ENCODE results near the gene SHANK1. TPM values are rescaled to one million over a fixed set of nuclear protein-coding genes. Genes with fewer than 3 reads are reported as not detected.

Gene SHANK1
- total RNA-seq, 4 donors from 2014 or later, result 1.0 TPM; not detected in 3

DNA sequence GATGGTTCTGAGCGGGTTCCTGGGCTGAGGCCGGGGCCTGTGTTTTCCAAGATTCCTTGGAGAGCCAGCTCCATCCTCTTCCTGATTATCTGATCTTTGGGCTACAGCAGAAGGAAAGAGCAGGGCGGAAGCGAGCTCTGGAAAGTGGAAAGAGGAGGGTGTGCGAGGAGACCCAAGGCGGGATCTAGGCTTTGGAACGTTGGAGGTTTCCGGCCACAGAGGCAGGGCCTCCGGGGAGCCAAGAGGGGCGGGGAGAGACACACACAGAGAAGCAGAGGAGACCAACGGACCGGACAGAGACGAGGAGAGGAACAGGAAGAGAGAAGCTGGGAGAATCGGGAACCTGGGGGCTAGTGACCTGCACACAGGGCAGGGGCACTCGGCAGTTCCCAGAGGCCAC lies 3.5 kb upstream of the SHANK1 start, which contains the start of gene CLEC11A:
Gene CLEC11A, plus strand, starts transcription at position 296 of the 400 bp plus-strand sequence. CDS start 162 bp downstream, outside the sequence.
- TF ChIP-seq, protein P1, sequence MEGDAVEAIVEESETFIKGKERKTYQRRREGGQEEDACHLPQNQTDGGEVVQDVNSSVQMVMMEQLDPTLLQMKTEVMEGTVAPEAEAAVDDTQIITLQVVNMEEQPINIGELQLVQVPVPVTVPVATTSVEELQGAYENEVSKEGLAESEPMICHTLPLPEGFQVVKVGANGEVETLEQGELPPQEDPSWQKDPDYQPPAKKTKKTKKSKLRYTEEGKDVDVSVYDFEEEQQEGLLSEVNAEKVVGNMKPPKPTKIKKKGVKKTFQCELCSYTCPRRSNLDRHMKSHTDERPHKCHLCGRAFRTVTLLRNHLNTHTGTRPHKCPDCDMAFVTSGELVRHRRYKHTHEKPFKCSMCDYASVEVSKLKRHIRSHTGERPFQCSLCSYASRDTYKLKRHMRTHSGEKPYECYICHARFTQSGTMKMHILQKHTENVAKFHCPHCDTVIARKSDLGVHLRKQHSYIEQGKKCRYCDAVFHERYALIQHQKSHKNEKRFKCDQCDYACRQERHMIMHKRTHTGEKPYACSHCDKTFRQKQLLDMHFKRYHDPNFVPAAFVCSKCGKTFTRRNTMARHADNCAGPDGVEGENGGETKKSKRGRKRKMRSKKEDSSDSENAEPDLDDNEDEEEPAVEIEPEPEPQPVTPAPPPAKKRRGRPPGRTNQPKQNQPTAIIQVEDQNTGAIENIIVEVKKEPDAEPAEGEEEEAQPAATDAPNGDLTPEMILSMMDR (IDR thresholded peaks at IDR 0.05; ENCODE audit: low read depth), result no peak

DNA sequence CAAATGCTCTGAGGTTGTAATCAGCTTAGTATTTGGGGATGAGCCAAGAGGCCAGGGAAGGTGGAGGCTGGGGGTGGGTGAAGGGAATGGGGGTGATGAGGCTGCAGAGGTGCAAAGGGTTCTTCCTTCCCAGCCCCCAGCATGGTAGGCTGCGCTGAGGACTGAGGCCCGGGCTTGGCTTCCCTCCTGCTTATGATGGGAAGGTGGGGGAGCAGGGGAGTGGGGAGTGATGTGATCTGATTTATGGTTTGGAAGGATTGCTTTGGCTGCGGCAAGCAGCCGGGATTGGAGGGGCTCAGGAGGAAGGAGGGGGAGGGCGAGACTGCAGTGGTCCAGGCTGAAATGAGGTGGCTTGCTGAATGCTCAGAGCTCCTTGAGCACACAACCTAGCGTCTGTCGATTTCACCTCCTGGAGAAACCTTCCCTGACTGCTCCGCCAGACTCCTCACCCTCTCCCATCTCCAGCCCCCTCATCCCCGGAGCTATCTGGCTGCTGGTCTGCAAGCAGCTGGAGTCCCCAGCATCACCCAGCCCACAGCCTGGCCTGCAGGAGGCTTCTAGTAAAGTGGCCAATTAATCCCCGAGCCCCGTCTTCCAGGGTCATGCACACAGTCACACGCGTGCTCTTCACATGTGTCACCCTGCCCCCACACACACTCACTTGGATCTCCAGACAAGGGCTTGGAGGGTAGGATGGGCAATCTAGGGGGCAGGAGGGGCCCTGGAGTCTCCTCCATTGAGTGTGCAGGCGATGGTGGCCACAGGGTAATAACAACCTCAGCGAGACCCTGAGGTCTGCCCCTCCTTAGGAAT lies 2.8 kb upstream of the SHANK1 start:
- TF ChIP-seq, protein P1 (IDR thresholded peaks at IDR 0.05; ENCODE audit: low read depth), result no peak

DNA sequence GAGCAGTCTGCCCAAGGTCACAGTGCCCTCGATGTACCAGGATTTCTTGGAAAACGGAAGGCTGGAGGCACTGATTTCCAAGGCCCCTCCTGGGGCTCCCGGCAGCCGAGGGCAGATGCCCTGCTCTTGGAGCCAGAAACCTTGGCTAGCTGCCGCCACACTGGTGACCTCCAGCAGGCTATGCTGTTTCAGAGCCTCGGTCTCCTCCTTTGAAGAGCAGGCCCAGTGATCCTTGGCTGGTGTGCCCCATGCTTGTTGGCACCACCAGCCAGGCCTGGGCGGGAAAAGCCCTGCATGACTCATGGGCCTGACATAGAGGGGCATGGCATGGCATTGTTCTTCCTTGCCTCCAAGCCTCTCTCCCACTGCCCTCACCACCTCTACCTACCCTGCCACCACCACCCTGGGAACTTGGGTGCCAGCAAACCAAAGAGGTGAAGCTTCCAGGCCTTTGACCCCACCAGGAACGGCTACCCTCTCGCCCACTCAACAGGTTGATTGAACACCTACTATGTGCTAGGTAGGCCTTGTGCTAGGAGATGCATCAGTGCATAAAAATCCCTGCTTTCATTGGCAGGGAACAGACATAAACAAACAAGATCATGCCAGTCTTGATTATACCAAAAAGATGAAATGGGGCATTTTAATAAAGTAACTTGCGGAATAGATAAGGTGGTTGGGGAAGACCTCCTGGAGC lies 2.0 kb upstream of the SHANK1 start:
- TF ChIP-seq, protein P1 (IDR thresholded peaks at IDR 0.05; ENCODE audit: low read depth), result no peak

DNA sequence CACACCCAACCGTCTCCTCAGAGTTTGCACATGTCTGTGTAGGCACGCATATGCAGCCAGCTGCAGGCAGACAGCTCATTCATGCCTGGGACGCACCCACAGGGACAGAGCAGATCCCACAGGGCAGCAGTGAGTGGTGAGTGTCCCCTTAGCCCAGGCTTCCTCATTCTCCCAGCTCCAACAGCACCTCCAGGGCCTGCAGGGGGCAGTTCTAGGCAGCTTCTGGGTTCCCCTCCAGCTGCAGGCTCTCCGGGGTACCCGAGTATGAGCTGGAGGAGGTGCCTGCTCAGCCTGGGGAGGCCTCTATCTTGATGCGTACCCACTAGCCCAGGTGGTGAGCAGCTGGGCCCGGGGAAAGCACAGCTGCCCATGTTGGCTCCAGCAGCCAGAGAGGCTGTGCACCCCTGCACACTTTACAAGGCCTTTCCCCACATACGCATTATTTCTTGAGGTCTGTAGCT lies 1.3 kb upstream of the SHANK1 start:
- TF ChIP-seq, protein P1 (IDR thresholded peaks at IDR 0.05; ENCODE audit: low read depth), result no peak

DNA sequence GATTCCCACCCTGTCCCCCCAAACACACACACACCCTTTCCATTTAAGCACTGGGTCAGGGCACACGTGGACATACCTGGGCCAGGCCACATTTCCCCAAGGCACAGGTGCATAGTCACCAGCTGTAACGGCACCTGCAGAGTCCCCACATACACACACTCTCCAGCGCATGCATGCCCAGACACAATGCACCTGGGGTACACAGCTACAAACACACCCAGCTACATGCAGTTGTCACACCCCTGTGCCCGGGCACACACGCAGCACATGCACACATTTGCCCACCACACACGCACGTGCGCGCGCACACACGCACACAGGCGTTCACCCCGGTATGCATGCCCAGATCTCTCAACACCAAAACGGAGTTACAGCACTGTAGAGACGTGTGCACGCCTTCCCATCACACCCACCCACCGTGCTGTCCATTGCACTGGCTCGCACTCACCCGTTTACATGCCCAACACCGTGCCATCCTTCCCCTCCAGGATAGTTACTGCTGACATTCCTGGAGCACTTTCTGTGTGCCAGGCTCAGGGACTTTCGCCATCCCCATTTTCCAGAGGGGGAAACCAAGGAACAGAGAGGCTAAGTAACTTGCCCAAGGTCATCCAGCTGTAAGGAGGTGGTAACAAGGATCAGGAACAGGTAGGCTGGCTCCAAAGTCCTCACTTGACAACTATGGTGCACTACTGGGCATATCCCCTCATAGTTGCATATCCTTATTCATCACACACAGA lies 749 bp upstream of the SHANK1 start:
- TF ChIP-seq, protein P1 (IDR thresholded peaks at IDR 0.05; ENCODE audit: low read depth), result no peak

DNA sequence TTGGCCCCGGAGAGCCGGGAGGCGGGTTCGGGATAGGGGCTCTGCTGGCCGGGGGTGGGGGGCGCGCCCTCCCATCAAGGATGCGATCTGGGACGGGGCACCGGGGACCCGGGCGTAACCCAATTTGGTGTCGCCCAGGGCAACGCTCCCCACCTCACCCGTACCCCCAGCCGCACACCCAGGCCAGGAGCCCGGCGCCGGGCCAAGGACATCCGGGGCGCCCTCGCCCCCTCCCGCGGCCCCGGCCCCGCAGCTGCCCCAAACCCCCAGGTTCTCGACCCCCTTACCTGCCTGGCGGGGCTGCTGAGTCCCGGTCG lies 525 bp downstream of the SHANK1 start:
- TF ChIP-seq, protein P1 (IDR thresholded peaks at IDR 0.05; ENCODE audit: low read depth), result no peak

All from subcutaneous adipose tissue (tissue), 4 donors.